H1 (cell line): Measurements from ENCODE around the gene SLC37A3. TPM values are rescaled to one million over a fixed set of nuclear protein-coding genes. Genes with fewer than 3 reads are reported as not detected.

ENCODE experiments used
- CTCF ChIA-PET: fragments of 300-600 bp; sonication (Branson Sonifier 250); formaldehyde crosslinking; loops from one replicate; lab custom pipeline; 2021; ENCODE audit not compliant: partially characterized antibody; lab: Charles Lee
- POLR2A ChIA-PET: fragments of 300-600 bp; sonication (Branson Sonifier 250); formaldehyde crosslinking; loops from one replicate; lab custom pipeline; 2021; ENCODE audit warnings: inconsistent platforms; ENCODE audit not compliant: partially characterized antibody; lab: Charles Lee
- DNase-seq, 2 experiments: peaks; one replicate each; pipeline versions ENCODE4 v3.0.0 to v3.0.0-alpha.2; 2010 to 2022; ENCODE audit warnings: low spot score in 2 of 2, low read depth in 1 of 2, mixed read lengths in 1 of 2
- FAIRE-seq: peaks from 2 replicates; lab custom pipeline; 2011; peaks lifted over from hg19 to GRCh38; lab: Jason Lieb, UNC
- H2AFZ ChIP-seq: 2 replicates; pipeline ENCODE4 v1.8.1; 2012; ENCODE audit warnings: low read length, inconsistent platforms
- H2AK5ac ChIP-seq: 2 replicates; pipeline ENCODE4 v1.6.1; 2013; ENCODE audit warnings: low read depth, low read length
- H2BK120ac ChIP-seq: replicated peaks from 2 replicates; pipeline ENCODE3; 2013; ENCODE audit warnings: low read depth, low read length, inconsistent platforms
- H2BK12ac ChIP-seq: 2 replicates; pipeline ENCODE4 v1.6.1; 2013; ENCODE audit warnings: low read depth, low read length
- H2BK15ac ChIP-seq: 2 replicates; pipeline ENCODE4 v1.6.1; 2013; ENCODE audit warnings: low read length
- H2BK20ac ChIP-seq: 2 replicates; pipeline ENCODE4 v1.6.1; 2013; ENCODE audit warnings: low read length
- H2BK5ac ChIP-seq: 2 replicates; pipeline ENCODE4 v1.6.1; 2013; ENCODE audit warnings: low read depth, low read length
- H3K14ac ChIP-seq: 2 replicates; pipeline ENCODE4 v1.6.1; 2013; ENCODE audit warnings: inconsistent platforms; ENCODE audit not compliant: insufficient read length
- H3K18ac ChIP-seq: 2 replicates; pipeline ENCODE4 v1.6.1; 2013; ENCODE audit warnings: low read length; ENCODE audit errors: extremely low read depth
- H3K23ac ChIP-seq: 2 replicates; pipeline ENCODE4 v1.6.1; 2013; ENCODE audit warnings: inconsistent platforms; ENCODE audit not compliant: insufficient read length
- H3K23me2 ChIP-seq: 2 replicates; pipeline ENCODE4 v1.6.1; 2013; ENCODE audit warnings: low read depth, low read length
- H3K27ac ChIP-seq: 2 replicates; pipeline ENCODE4 v1.6.1; 2011; ENCODE audit warnings: low read depth, low read length, inconsistent platforms
- H3K27me3 ChIP-seq, 4 experiments: replicated peaks in 1 of 4; 1 replicate in 1 of 4; 2 replicates in 3 of 4; pipeline versions ENCODE4 v1.6.1 to v1.8.1; 2011 to 2013; ENCODE audit warnings: low read length in 3 of 4, mild to moderate bottlenecking in 3 of 4, inconsistent platforms in 2 of 4, mixed read lengths in 2 of 4, moderate library complexity in 1 of 4; ENCODE audit not compliant: control insufficient read depth in 3 of 4, insufficient read depth in 3 of 4; ENCODE audit errors: extremely low read depth in 1 of 4
- H3K36me3 ChIP-seq, 4 experiments: 2 replicates each; pipeline versions ENCODE4 v1.6.1 to v1.8.1; 2011 to 2013; ENCODE audit warnings: mild to moderate bottlenecking in 4 of 4, low read length in 3 of 4, moderate library complexity in 2 of 4, control low read depth in 1 of 4, inconsistent platforms in 1 of 4; ENCODE audit not compliant: insufficient read depth in 4 of 4, control insufficient read depth in 2 of 4
- H3K4ac ChIP-seq: replicated peaks from 2 replicates; pipeline ENCODE3; 2013; ENCODE audit warnings: low read length, low read depth, mixed read lengths, inconsistent platforms; ENCODE audit not compliant: insufficient read length
- H3K4me1 ChIP-seq, 4 experiments: replicated peaks in 1 of 4; 1 replicate in 1 of 4; 2 replicates in 3 of 4; pipeline versions ENCODE4 v1.6.1 to v1.8.1; 2011 to 2013; ENCODE audit warnings: low read length in 3 of 4, inconsistent platforms in 2 of 4, mixed read lengths in 1 of 4; ENCODE audit not compliant: insufficient read depth in 4 of 4, control insufficient read depth in 3 of 4
- H3K4me2 ChIP-seq, 2 experiments: 2 replicates each; pipeline versions ENCODE4 v1.6.1 to v1.8.1; 2011 to 2013; ENCODE audit warnings: low read depth in 2 of 2, low read length in 2 of 2, control low read depth in 1 of 2, inconsistent platforms in 1 of 2, mild to moderate bottlenecking in 1 of 2; ENCODE audit not compliant: insufficient read depth in 1 of 2
- H3K4me3 ChIP-seq, 4 experiments: fragments of 200-600, 300-600 bp in 1 of 4; sonication (generic), shearing (Covaris generic), sonication (Bioruptor Twin) in 1 of 4; 2 replicates each; pipeline versions ENCODE4 v1.5.1 to v1.8.1; 2011 to 2016; ENCODE audit warnings: low read length in 4 of 4, low read depth in 3 of 4, control low read depth in 2 of 4, inconsistent platforms in 2 of 4, mild to moderate bottlenecking in 2 of 4, mixed read lengths in 1 of 4, moderate library complexity in 1 of 4; ENCODE audit not compliant: insufficient read depth in 2 of 4; ENCODE audit errors: extremely low read depth in 1 of 4
- H3K56ac ChIP-seq: replicated peaks from 2 replicates; pipeline ENCODE3; 2013; ENCODE audit warnings: low read depth, mild to moderate bottlenecking, mixed read lengths, low read length, inconsistent platforms; ENCODE audit not compliant: insufficient read length
- H3K79me1 ChIP-seq: 2 replicates; pipeline ENCODE4 v1.6.1; 2013; ENCODE audit warnings: low read depth, low read length, control low read depth
- H3K79me2 ChIP-seq, 2 experiments: 2 replicates each; pipeline versions ENCODE4 v1.6.1 to v1.8.1; 2012 to 2013; ENCODE audit warnings: low read length in 2 of 2, mild to moderate bottlenecking in 2 of 2, inconsistent platforms in 1 of 2; ENCODE audit not compliant: insufficient read depth in 2 of 2, control insufficient read depth in 1 of 2
- H3K9ac ChIP-seq, 4 experiments: replicated peaks in 1 of 4; 1 replicate in 1 of 4; 2 replicates in 3 of 4; pipeline versions ENCODE4 v1.6.1 to v1.8.1; 2011 to 2013; ENCODE audit warnings: low read depth in 3 of 4, low read length in 3 of 4, control low read depth in 2 of 4, mild to moderate bottlenecking in 2 of 4, moderate library complexity in 2 of 4, inconsistent platforms in 1 of 4; ENCODE audit errors: extremely low read depth in 1 of 4
- H3K9me3 ChIP-seq, 2 experiments: 2 replicates each; pipeline versions ENCODE4 v1.6.1 to v1.8.1; 2012 to 2013; ENCODE audit warnings: mild to moderate bottlenecking in 2 of 2, moderate library complexity in 2 of 2, control low read depth in 1 of 2, inconsistent platforms in 1 of 2, low read depth in 1 of 2, low read length in 1 of 2, mixed read lengths in 1 of 2; ENCODE audit not compliant: insufficient read depth in 2 of 2
- H4K20me1 ChIP-seq, 2 experiments: replicated peaks in 1 of 2; 2 replicates each; pipeline versions ENCODE3 to v1.8.1; 2011 to 2013; ENCODE audit warnings: inconsistent platforms in 2 of 2, low read length in 2 of 2, mild to moderate bottlenecking in 1 of 2; ENCODE audit not compliant: insufficient read depth in 2 of 2, control insufficient read depth in 1 of 2
- H4K5ac ChIP-seq: 2 replicates; pipeline ENCODE4 v1.6.1; 2013; ENCODE audit warnings: low read length, low read depth, mixed read lengths, inconsistent platforms; ENCODE audit not compliant: insufficient read length
- H4K8ac ChIP-seq: 2 replicates; pipeline ENCODE4 v1.8.0; 2013; ENCODE audit warnings: mild to moderate bottlenecking, moderate library complexity, low read length, inconsistent platforms; ENCODE audit not compliant: insufficient read depth; ENCODE audit errors: extremely low read depth
- H4K91ac ChIP-seq: replicated peaks from 2 replicates; pipeline ENCODE3; 2013; ENCODE audit warnings: low read length, mixed read lengths, inconsistent platforms; ENCODE audit not compliant: insufficient read length
- CTBP2 ChIP-seq: IDR thresholded peaks from 2 replicates; pipeline ENCODE4 v1.7.0; 2011; ENCODE audit warnings: borderline replicate concordance, mild to moderate bottlenecking, moderate library complexity, mixed read lengths, low read length; ENCODE audit not compliant: insufficient read depth, insufficient read length
- EZH2 ChIP-seq: fragments of 200-600 bp; sonication (generic); IDR thresholded peaks from 2 replicates; pipeline ENCODE4 v1.7.1; 2012; ENCODE audit warnings: low read depth, mild to moderate bottlenecking, moderate library complexity, low read length, inconsistent platforms; ENCODE audit not compliant: severe bottlenecking
- GTF2F1 ChIP-seq: IDR thresholded peaks from 2 replicates; pipeline ENCODE4 v1.6.1; 2012; ENCODE audit warnings: low read depth, low read length, improper control_type of control experiment, borderline replicate concordance
- NANOG ChIP-seq: IDR thresholded peaks from 2 replicates; pipeline ENCODE4 v1.6.1; 2011; ENCODE audit warnings: low read length, low read depth, mild to moderate bottlenecking, inconsistent platforms; ENCODE audit not compliant: insufficient read depth, poor library complexity, severe bottlenecking
- NRF1 ChIP-seq: IDR thresholded peaks from 2 replicates; pipeline ENCODE4 v1.6.1; 2011; ENCODE audit warnings: mild to moderate bottlenecking, low read depth, low read length, improper control_type of control experiment
- RBBP5 ChIP-seq: IDR thresholded peaks from 2 replicates; pipeline ENCODE4 v1.7.1; 2012; ENCODE audit warnings: low read depth, mild to moderate bottlenecking, inconsistent platforms, low read length, moderate library complexity, borderline replicate concordance
- RXRA ChIP-seq: IDR thresholded peaks from 2 replicates; pipeline ENCODE4 v1.6.1; 2011; ENCODE audit warnings: low read depth, mild to moderate bottlenecking, low read length, moderate library complexity; ENCODE audit not compliant: insufficient read depth
- SP2 ChIP-seq: IDR thresholded peaks from 2 replicates; pipeline ENCODE4 v1.6.1; 2012; ENCODE audit warnings: mild to moderate bottlenecking, low read length, inconsistent platforms
- TAF7 ChIP-seq: optimal IDR thresholded peaks from 2 replicates; pipeline ENCODE3; 2011; ENCODE audit warnings: low read depth, mild to moderate bottlenecking, inconsistent platforms, low read length, moderate library complexity, borderline replicate concordance
- ZNF274 ChIP-seq: IDR thresholded peaks from 2 replicates; pipeline ENCODE4 v1.7.0; 2012; ENCODE audit warnings: low read length, borderline replicate concordance; ENCODE audit errors: extremely low read depth
- WGBS, 2 experiments: shearing (Covaris generic) in 1 of 2; methylation state at CpG; one replicate each; pipeline versions ENCODE4 v1.1.6 to v1.1.7; 2013 to 2015; ENCODE audit warnings: low lambda C conversion rate in 2 of 2, mixed read lengths in 2 of 2, inconsistent platforms in 1 of 2, low coverage in 1 of 2, missing lambda C conversion rate in 1 of 2; ENCODE audit not compliant: insufficient replicate concordance in 2 of 2, insufficient coverage in 1 of 2, insufficient read length in 1 of 2; ENCODE audit errors: extremely low coverage in 1 of 2, missing lambda C conversion rate in 1 of 2; 5-methylcytosine and 5-hydroxymethylcytosine counted together
- polyA plus RNA-seq, 7 experiments: library from polyadenylated mRNA; depleted of rRNA in 3 of 7; stranded (reverse) in 5 of 7; unstranded in 2 of 7; fragments of >200 nt in 5 of 7; fragments of 200-250 nt in 2 of 7; gene quantifications; 1 replicate in 5 of 7; 2 replicates in 1 of 7; 4 replicates in 1 of 7; pipeline versions ENCODE4 v1.2.1 to v1.2.3, GENCODE V29; 2011 to 2013; ENCODE audit warnings: missing spikeins in 2 of 7, mixed read lengths in 2 of 7
- total RNA-seq: library from RNA; stranded (reverse); fragmentation: NEBNext Ultra II Directional; extraction: Animal tissue kit (Norgen Biotek cat#: 25700); gene quantifications from 2 replicates; pipeline ENCODE4 v1.2.1, GENCODE V29; 2021
- TF ChIP-seq, protein P1 (sequence below): IDR thresholded peaks from 2 replicates; pipeline ENCODE4 v1.6.1; 2011; ENCODE audit warnings: low read depth, mild to moderate bottlenecking, low read length; ENCODE audit not compliant: insufficient read depth

SLC37A3 gene
- total and polyA plus RNA-seq, 2 of the 8 experiments (the other 6 are each of a cell fraction or from before 2014, with no cell fraction given), result 58.2 to 71.0 TPM

DNA sequence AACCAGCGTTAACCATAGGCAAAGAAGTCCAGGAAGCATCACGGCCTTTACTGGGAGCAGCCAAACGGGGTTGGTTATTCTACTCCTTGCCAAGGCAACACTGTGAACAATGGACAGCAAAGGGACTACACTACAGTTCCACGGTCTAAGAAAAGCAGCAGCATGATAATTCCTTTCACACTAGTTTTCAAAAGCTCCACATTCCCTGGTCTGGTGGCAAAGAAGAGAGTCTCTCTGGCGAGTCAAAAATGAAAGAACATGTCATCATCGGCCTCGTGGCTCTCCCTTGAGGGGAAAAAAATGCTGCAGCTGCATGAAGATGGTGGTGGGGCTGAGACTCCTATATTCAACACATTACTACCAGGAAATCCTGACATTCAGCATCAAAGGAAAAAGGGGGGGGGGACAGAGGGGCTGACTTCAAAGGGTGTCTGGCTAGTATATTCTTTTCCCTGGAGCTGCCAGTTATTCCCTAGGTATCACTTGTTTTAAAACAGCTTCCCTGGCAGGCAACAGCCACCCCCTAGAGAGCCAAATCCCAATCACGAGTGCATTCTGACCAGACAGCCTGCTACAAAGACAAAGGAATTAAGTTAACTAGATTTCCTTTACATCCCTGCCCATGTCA lies 49.1 kb downstream of the SLC37A3 start:
- no peak overlapping the region for H2BK12ac ChIP-seq
- H3K27ac ChIP-seq, result no peak overlapping the region
- H3K79me2 ChIP-seq, result no peaks in the 10 kb centered on the region
- TF ChIP-seq SP2, result no peak
- TF ChIP-seq, protein P1, sequence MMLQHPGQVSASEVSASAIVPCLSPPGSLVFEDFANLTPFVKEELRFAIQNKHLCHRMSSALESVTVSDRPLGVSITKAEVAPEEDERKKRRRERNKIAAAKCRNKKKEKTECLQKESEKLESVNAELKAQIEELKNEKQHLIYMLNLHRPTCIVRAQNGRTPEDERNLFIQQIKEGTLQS, result no peak
- TF ChIP-seq RXRA, result no peak
- no peak for TF ChIP-seq CTBP2
- TF ChIP-seq EZH2, result no peak
- TF ChIP-seq NANOG, result no peak
- no peak for TF ChIP-seq NRF1
- TF ChIP-seq ZNF274, result no peak
- TF ChIP-seq TAF7, result no peak
- no peak for TF ChIP-seq RBBP5
- no peak for TF ChIP-seq GTF2F1

More for the DNA sequence above, 49.1 kb downstream of the SLC37A3 start:
- Histone ChIP-seq H3K4me1 (no peaks in the 10 kb centered on the region), H2BK15ac (no peak overlapping the region), H3K56ac (no peak overlapping the region), H2AK5ac (no peak overlapping the region), H3K4ac (no peak overlapping the region), H4K5ac (no peak overlapping the region), H3K79me1 (no peaks in the 10 kb centered on the region), H3K9ac (no peak overlapping the region), H3K27me3 (no peaks in the 10 kb centered on the region), H4K20me1 (peaks cover 2% of the 10 kb centered on the region in 2 experiments), H3K4me2 (no peak overlapping the region), H3K23me2 (no peaks in the 10 kb centered on the region), H3K23ac (no peak overlapping the region), H3K14ac (no peak overlapping the region), H2BK20ac (no peak overlapping the region), H2AFZ (no peak overlapping the region), H3K18ac (no peak overlapping the region), H3K36me3 (peaks cover 14 to 79% (median 37%) of the 10 kb centered on the region in 4 experiments; a peak in 7 of 8 replicates), H4K91ac (no peak overlapping the region), H3K4me3 (no peak overlapping the region), H2BK5ac (no peak overlapping the region), H3K9me3 (no peaks in the 10 kb centered on the region), H4K8ac (no peak overlapping the region), H2BK120ac (no peak overlapping the region)
- WGBS, 2 experiments, result 94% methylated on average over 8 of the region's 8 CpGs; no CpG with 5 or more reads in 1 of the 2 experiments
- no peak for DNase-seq
- POLR2A ChIA-PET, result no interaction called here
- CTCF ChIA-PET, result interaction anchor here (0.6 to 1.0 kb wide), 4 partner anchors 37 to 344 kb away, joined by 3 to 4 read pairs (median 3); no protein-coding TSS in a partner anchor
- FAIRE-seq, result no peak
